GM12874 (cell line): Measurements from ENCODE around the gene PDE4B.

Source experiments
- TF ChIP-seq, protein P1 (sequence below): IDR thresholded peaks from 2 replicates; pipeline ENCODE4 v1.5.1; 2011; ENCODE audit warnings: low read depth, mild to moderate bottlenecking, control low read depth, low read length, moderate library complexity; ENCODE audit not compliant: insufficient read depth

The PDE4B gene

DNA sequence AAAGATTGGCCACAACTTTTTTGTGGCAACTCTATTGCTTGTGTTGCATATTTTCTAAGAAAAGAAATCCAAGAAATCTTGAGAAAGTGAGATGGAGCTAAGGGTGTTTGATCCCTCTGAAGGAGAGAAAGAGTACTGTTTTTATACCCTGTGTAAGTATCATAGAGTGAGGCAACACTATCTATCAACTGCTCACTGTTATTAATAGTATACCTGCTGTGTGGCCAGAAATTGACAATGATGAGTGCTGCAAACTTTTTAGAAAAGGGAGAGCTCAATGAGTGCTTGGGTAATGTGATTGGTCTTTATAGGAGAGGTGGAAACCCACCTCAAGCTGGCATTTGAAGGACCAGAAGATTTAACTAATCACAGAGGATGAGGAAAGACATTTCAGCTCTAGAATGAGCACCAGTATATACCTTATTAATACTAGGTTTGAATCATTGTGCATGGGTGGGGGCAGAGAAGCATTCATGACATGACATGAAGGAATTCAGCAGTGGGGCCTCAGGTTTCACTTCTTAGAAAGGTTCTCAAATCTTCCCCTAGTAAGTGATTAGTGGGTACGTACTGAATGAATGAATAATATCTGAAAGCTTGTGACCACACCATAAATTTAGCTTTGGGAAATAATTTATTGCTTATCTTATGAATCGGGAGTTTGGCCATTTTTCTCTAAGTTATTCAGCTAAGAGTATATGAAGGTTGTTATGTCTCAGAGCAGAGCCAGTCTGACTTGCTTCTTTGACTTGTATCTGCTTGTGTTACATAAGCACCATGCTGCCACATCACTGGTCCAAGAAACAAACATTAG, 572.1 kb downstream of the PDE4B start:
- TF ChIP-seq, protein P1, sequence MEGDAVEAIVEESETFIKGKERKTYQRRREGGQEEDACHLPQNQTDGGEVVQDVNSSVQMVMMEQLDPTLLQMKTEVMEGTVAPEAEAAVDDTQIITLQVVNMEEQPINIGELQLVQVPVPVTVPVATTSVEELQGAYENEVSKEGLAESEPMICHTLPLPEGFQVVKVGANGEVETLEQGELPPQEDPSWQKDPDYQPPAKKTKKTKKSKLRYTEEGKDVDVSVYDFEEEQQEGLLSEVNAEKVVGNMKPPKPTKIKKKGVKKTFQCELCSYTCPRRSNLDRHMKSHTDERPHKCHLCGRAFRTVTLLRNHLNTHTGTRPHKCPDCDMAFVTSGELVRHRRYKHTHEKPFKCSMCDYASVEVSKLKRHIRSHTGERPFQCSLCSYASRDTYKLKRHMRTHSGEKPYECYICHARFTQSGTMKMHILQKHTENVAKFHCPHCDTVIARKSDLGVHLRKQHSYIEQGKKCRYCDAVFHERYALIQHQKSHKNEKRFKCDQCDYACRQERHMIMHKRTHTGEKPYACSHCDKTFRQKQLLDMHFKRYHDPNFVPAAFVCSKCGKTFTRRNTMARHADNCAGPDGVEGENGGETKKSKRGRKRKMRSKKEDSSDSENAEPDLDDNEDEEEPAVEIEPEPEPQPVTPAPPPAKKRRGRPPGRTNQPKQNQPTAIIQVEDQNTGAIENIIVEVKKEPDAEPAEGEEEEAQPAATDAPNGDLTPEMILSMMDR, result no peak

DNA sequence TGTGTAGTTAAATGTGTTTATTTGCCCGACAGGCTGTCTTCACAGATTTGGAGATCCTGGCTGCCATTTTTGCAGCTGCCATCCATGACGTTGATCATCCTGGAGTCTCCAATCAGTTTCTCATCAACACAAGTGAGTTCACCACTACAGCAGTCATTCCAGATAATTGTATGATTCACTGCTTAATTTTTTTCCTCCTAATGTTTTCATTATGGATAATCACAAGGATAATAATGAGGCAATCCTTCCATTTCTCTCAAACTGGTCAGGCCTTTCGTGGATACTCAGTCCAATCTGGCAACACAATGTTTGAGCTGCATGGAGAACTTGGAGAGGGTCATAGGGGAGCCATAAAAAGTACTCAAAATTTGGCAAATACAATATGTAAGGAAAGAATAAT, 572.9 kb downstream of the PDE4B start:
- TF ChIP-seq, protein P1, result no peak

DNA sequence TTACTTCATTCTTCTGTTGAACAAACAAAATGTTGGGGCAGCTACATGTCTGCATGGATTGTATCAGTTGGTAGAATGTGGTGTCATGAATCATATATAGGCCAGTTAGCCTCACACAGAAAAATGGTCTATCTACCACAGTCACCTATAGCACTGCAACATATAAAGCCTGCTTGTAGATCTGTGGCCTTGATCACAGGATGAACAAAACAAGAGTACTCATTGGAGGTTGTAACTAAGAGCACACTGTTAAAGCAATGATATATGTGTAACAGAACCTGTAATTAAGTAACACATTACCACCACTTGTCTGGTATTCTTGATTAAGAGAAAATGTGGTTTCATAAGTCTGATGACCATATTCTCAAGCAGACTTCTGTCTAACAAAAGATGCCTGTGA, 573.9 kb downstream of the PDE4B start:
- TF ChIP-seq, protein P1, result no peak

GRCh38 chr1:66367369-66367768, 574.7 kb downstream of the PDE4B start:
- TF ChIP-seq, protein P1, result no peak

- TF ChIP-seq, protein P1, result no peak
Measured at GRCh38 chr1:66368261-66368660, 575.6 kb downstream of the PDE4B start.

DNA sequence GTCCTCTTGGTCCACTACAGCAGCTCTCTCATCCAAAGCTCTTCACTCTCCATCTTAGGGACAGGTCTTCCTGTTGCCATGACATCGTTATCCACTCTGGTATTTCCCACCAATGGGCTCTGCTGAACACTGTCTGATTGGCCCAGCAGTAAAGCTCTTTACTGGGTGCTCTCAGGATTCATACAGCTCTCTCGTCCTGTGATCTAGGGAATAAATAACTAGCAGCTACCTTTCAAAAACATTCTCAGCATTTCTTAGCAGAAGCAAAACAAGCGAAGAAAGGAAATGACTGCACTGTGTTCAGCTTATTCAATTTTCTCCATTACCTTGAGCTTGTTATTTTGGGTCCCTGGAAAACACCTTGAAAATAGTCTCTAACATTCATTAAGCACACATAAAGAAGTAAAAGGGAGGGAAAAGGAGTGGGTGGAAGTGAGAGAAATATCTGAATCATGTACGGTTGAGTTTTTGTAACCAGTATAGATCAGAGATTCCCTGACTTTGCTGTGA, 577.8 kb downstream of the PDE4B start:
- TF ChIP-seq, protein P1, result no peak

DNA sequence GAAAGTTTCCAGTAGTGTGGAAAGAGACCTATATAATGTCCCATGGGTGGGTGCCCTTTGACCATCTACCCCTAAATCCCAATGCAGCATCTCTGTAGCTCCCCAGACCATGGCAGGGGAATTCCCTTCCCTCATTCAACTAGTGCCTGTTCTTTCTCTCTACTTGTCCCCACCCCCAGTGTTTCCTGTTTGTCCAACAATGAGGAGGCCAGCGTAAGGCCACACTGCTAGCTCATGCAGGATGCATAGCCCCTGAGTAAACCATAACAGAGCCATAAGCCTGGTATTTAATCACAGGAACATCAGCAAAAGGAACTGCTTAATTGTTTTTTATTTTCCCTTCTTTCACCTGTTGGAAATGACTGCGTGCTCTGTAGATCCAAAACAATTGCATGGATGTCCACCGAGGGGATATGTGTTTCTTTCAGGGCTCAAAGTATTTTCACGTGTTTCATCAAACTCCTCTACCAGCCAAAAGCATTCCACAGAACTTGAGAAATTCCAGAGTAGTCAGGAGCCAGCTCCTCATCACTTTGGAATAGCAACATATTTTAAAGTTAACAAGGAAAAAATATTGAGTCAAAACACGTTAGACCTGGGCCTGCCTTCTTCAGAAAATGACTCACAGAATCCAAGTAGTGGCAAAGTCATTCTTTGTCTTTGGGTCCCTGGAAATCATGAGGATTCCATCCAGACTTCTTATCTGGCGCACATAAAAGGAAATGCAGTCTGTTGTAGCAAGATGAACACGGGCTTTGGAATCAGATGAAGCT, 578.7 kb downstream of the PDE4B start:
- TF ChIP-seq, protein P1, result no peak
